IMR-90 (cell line): ENCODE results near the gene DCLK1. TPM values are rescaled to one million over a fixed set of nuclear protein-coding genes. Genes with fewer than 3 reads are reported as not detected.

Experiments
- ATAC-seq: fragments of 200-7000 bp; cut with Tn5 transposase; 2 replicates; pipeline ENCODE4 v1.9.1; 2020; ENCODE audit warnings: low read depth, mild to moderate bottlenecking, moderate library complexity
- BruUV-seq: library from RNA; stranded (reverse); fragments of 400-500 nt; replicated peaks from 2 replicates; lab custom pipeline; 2021; lab: Mats Ljungman, UMichigan
- CTCF ChIA-PET: fragments of 300-600 bp; formaldehyde crosslinking; extraction: SDS; loops from one replicate; lab custom pipeline; 2021; ENCODE audit warnings: antibody characterized with exemption; lab: Yijun Ruan, JAX
- POLR2A ChIA-PET: fragments of 300-600 bp; sonication (Branson Sonifier 250); formaldehyde crosslinking; loops from one replicate; lab custom pipeline; 2022; ENCODE audit warnings: antibody characterized with exemption; ENCODE audit not compliant: unreplicated experiment; lab: Charles Lee
- DNase-seq: peaks from one replicate; pipeline ENCODE4 v3.0.0; 2013
- H2AFZ ChIP-seq: replicated peaks from 2 replicates; pipeline ENCODE3; 2013; ENCODE audit warnings: low read length, mild to moderate bottlenecking; ENCODE audit not compliant: poor library complexity
- H2AK5ac ChIP-seq: 2 replicates; pipeline ENCODE4 v1.6.1; 2013; ENCODE audit warnings: low read depth, low read length, inconsistent platforms
- H2AK9ac ChIP-seq: replicated peaks from 2 replicates; pipeline ENCODE3; 2013; ENCODE audit warnings: mild to moderate bottlenecking, low read depth, low read length, moderate library complexity; ENCODE audit not compliant: poor library complexity
- H2BK120ac ChIP-seq: 2 replicates; pipeline ENCODE4 v1.6.1; 2013; ENCODE audit warnings: low read depth, low read length, inconsistent platforms
- H2BK15ac ChIP-seq: 3 replicates; pipeline ENCODE4 v1.6.1; 2013; ENCODE audit warnings: low read depth, low read length, inconsistent platforms
- H2BK20ac ChIP-seq: 2 replicates; pipeline ENCODE4 v1.6.1; 2013; ENCODE audit warnings: low read depth, mild to moderate bottlenecking, inconsistent platforms, low read length, moderate library complexity
- H2BK5ac ChIP-seq: 2 replicates; pipeline ENCODE4 v1.6.1; 2013; ENCODE audit warnings: mild to moderate bottlenecking, low read depth, low read length, inconsistent platforms; ENCODE audit not compliant: poor library complexity, severe bottlenecking
- H3K14ac ChIP-seq: replicated peaks from 2 replicates; pipeline ENCODE4 v1.6.1; 2013; ENCODE audit warnings: low read depth, low read length, inconsistent platforms
- H3K18ac ChIP-seq: 2 replicates; pipeline ENCODE4 v1.6.1; 2013; ENCODE audit warnings: low read depth, low read length, control low read depth
- H3K23ac ChIP-seq: 2 replicates; pipeline ENCODE4 v1.6.1; 2013; ENCODE audit warnings: low read depth, low read length, inconsistent platforms
- H3K27ac ChIP-seq: 2 replicates; pipeline ENCODE4 v1.5.1; 2013; ENCODE audit warnings: mild to moderate bottlenecking, control low read depth, low read length; ENCODE audit not compliant: insufficient read depth
- H3K27me3 ChIP-seq: 2 replicates; pipeline ENCODE4 v1.6.1; 2013; ENCODE audit warnings: low read length; ENCODE audit not compliant: control insufficient read depth, insufficient read depth
- H3K36me3 ChIP-seq: 2 replicates; pipeline ENCODE4 v1.6.1; 2013; ENCODE audit warnings: low read length, mixed read lengths; ENCODE audit not compliant: control insufficient read depth, insufficient read depth
- H3K4ac ChIP-seq: 2 replicates; pipeline ENCODE4 v1.6.1; 2013; ENCODE audit warnings: low read depth, low read length, inconsistent platforms
- H3K4me1 ChIP-seq: 2 replicates; pipeline ENCODE4 v1.6.1; 2013; ENCODE audit warnings: low read length, mixed read lengths; ENCODE audit not compliant: control insufficient read depth, insufficient read depth
- H3K4me2 ChIP-seq: 2 replicates; pipeline ENCODE4 v1.6.1; 2013; ENCODE audit warnings: low read depth, mild to moderate bottlenecking, control low read depth, low read length, moderate library complexity
- H3K4me3 ChIP-seq: 2 replicates; pipeline ENCODE4 v1.5.1; 2013; ENCODE audit warnings: low read depth, mild to moderate bottlenecking, control low read depth, low read length, moderate library complexity; ENCODE audit not compliant: insufficient read depth
- H3K56ac ChIP-seq: 2 replicates; pipeline ENCODE4 v1.6.1; 2013; ENCODE audit warnings: low read length, inconsistent platforms; ENCODE audit not compliant: insufficient read depth; ENCODE audit errors: extremely low read depth
- H3K79me1 ChIP-seq, 2 experiments: 2 replicates each; pipeline ENCODE4 v1.6.1; 2013; ENCODE audit warnings: low read length in 2 of 2, inconsistent platforms in 1 of 2, low read depth in 1 of 2
- H3K9ac ChIP-seq: 2 replicates; pipeline ENCODE4 v1.6.1; 2013; ENCODE audit warnings: low read depth, low read length, control low read depth
- H3K9me1 ChIP-seq: 2 replicates; pipeline ENCODE4 v1.6.1; 2013; ENCODE audit warnings: low read length, inconsistent platforms; ENCODE audit not compliant: insufficient read depth
- H3K9me3 ChIP-seq: 2 replicates; pipeline ENCODE4 v1.6.1; 2013; ENCODE audit warnings: low read length; ENCODE audit not compliant: control insufficient read depth, insufficient read depth
- H4K20me1 ChIP-seq: 2 replicates; pipeline ENCODE4 v1.6.1; 2013; ENCODE audit warnings: low read length, inconsistent platforms; ENCODE audit not compliant: insufficient read depth
- H4K5ac ChIP-seq: 2 replicates; pipeline ENCODE4 v1.6.1; 2013; ENCODE audit warnings: mild to moderate bottlenecking, low read depth, low read length, control low read depth
- H4K8ac ChIP-seq, 2 experiments: 2 replicates each; pipeline ENCODE4 v1.6.1; 2013; ENCODE audit warnings: low read depth in 2 of 2, low read length in 2 of 2, control low read depth in 1 of 2, inconsistent platforms in 1 of 2
- H4K91ac ChIP-seq: 2 replicates; pipeline ENCODE4 v1.6.1; 2013; ENCODE audit warnings: low read depth, low read length, inconsistent platforms; ENCODE audit not compliant: insufficient read depth
- BHLHE40 ChIP-seq: fragments of 150-350 bp; IDR thresholded peaks from 2 replicates; pipeline ENCODE4 v1.6.1; 2016; ENCODE audit warnings: mild to moderate bottlenecking, low read depth, low read length
- CEBPB ChIP-seq: IDR thresholded peaks from 2 replicates; pipeline ENCODE4 v1.6.1; 2012; ENCODE audit warnings: low read depth, low read length, improper control_type of control experiment
- CHD1 ChIP-seq: IDR thresholded peaks from 2 replicates; pipeline ENCODE4 v1.6.1; 2012; ENCODE audit warnings: low read depth, low read length, improper control_type of control experiment
- CTCF ChIP-seq: conservative IDR thresholded peaks from 2 replicates; pipeline ENCODE4 v1.5.1; 2012; ENCODE audit warnings: mild to moderate bottlenecking, low read depth, low read length, improper control_type of control experiment
- ELK1 ChIP-seq: fragments of 150-350 bp; IDR thresholded peaks from 2 replicates; pipeline ENCODE4 v1.6.1; 2016; ENCODE audit warnings: low read depth, mild to moderate bottlenecking, low read length, moderate library complexity, borderline replicate concordance
- MAZ ChIP-seq: IDR thresholded peaks from 2 replicates; pipeline ENCODE4 v1.6.1; 2012; ENCODE audit warnings: low read depth, mild to moderate bottlenecking, low read length, improper control_type of control experiment, moderate library complexity, borderline replicate concordance
- MXI1 ChIP-seq: IDR thresholded peaks from 2 replicates; pipeline ENCODE4 v1.6.1; 2012; ENCODE audit warnings: low read depth, mild to moderate bottlenecking, low read length, moderate library complexity, borderline replicate concordance
- NFE2L2 ChIP-seq: fragments of 150-350 bp; IDR thresholded peaks from 2 replicates; pipeline ENCODE4 v1.6.1; 2016; ENCODE audit warnings: low read depth, mild to moderate bottlenecking, low read length
- POLR2A ChIP-seq: IDR thresholded peaks from 2 replicates; pipeline ENCODE4 v1.6.1; 2012; ENCODE audit warnings: mild to moderate bottlenecking, low read depth, low read length
- RFX5 ChIP-seq: IDR thresholded peaks from 2 replicates; pipeline ENCODE4 v1.8.0; 2012; ENCODE audit warnings: low read depth, mild to moderate bottlenecking, low read length, moderate library complexity
- SMC3 ChIP-seq: fragments of 150-350 bp; IDR thresholded peaks from 2 replicates; pipeline ENCODE4 v1.6.1; 2016; ENCODE audit warnings: low read depth, mild to moderate bottlenecking, antibody characterized with exemption, low read length, moderate library complexity
- WGBS, 2 experiments: methylation state at CpG; one replicate each; pipeline versions ENCODE4 v1.1.5 to v1.1.7; 2013; ENCODE audit warnings: missing lambda C conversion rate in 2 of 2; ENCODE audit not compliant: insufficient read length in 1 of 2; ENCODE audit errors: extremely low coverage in 2 of 2; 5-methylcytosine and 5-hydroxymethylcytosine counted together
- dilution Hi-C: fragments of 300-500 bp; cut with HindIII; formaldehyde crosslinking; loops from one replicate; pipeline ENCODE4 v1.14.3; 2018; ENCODE audit warnings: low sequenced_read_pairs; ENCODE audit not compliant: unreplicated experiment
- in situ Hi-C: fragments of 300-500 bp; cut with MboI; formaldehyde crosslinking; loops from 3 replicates; pipeline ENCODE4 v1.14.3; 2019; ENCODE audit warnings: low sequenced_read_pairs, inconsistent platforms, mixed read lengths
- intact Hi-C: fragments of 100-400 bp; cut with micrococcal nuclease; formaldehyde crosslinking; loops from 2 replicates; pipeline ENCODE4 v1.10.0; 2022
- polyA plus RNA-seq, 3 experiments: library from polyadenylated mRNA; depleted of rRNA; stranded (reverse); fragments of >200 nt; gene quantifications; 2 replicates each; pipeline ENCODE4 v1.2.3, GENCODE V29; 2012; ENCODE audit warnings: low replicate concordance in 1 of 3
- total RNA-seq: library from RNA; depleted of rRNA; stranded (reverse); fragments of >200 nt; gene quantifications from 2 replicates; pipeline ENCODE4 v1.2.3, GENCODE V29; 2012

The DCLK1 gene
- total and polyA plus RNA-seq, 2 of the 4 experiments (the other 2 are of a cell fraction): under 0.01 to 0.02 TPM

GRCh38 chr13:35871561-35871960 is 259.6 kb downstream of the DCLK1 start:
- Histone ChIP-seq H2BK5ac (no peak overlapping the region), H4K5ac (no peak overlapping the region), H3K56ac (no peak overlapping the region), H3K4me3 (no peak overlapping the region), H3K36me3 (no peaks in the 10 kb centered on the region), H3K23ac (no peak overlapping the region), H4K20me1 (no peaks in the 10 kb centered on the region), H2BK120ac (no peak overlapping the region), H3K9me1 (no peaks in the 10 kb centered on the region), H3K4me2 (no peak overlapping the region), H2AFZ (no peak overlapping the region), H3K79me1 (no peaks in the 10 kb centered on the region), H3K27ac (no peak overlapping the region), H3K9ac (no peak overlapping the region), H2BK20ac (no peak overlapping the region), H3K14ac (no peak overlapping the region), H3K4me1 (peaks cover 2% of the 10 kb centered on the region; the same call in 1 of the 2 replicates), H3K9me3 (no peaks in the 10 kb centered on the region), H4K91ac (no peak overlapping the region), H4K8ac (no peak overlapping the region), H2AK5ac (no peak overlapping the region), H3K27me3 (peaks cover 5% of the 10 kb centered on the region), H3K4ac (no peak overlapping the region), H2AK9ac (no peak overlapping the region), H2BK15ac (no peak overlapping the region), H3K18ac (no peak overlapping the region)
- ChIA-PET CTCF (no interaction called here), POLR2A (no interaction called here)
- in situ Hi-C loops (no loop called here), dilution Hi-C loops (no loop called here), intact Hi-C loops (no loop called here)
- no peak for TF ChIP-seq CHD1
- TF ChIP-seq BHLHE40: no peak
- no peak for TF ChIP-seq RFX5
- TF ChIP-seq CEBPB: no peak
- no peak for TF ChIP-seq MXI1
- no peak for TF ChIP-seq SMC3
- TF ChIP-seq CTCF: no peak
- TF ChIP-seq MAZ: no peak
- no peak for TF ChIP-seq ELK1
- no peak for TF ChIP-seq NFE2L2
- no peak for TF ChIP-seq POLR2A
- no peak for ATAC-seq
- no CpG with 5 or more reads among the region's 2 CpGs for WGBS, 2 experiments
- BruUV-seq: no TSS peak
- DNase-seq: no peak
